A673 (cell line): Measurements from ENCODE around the gene LAS1L.

Experiments used
- CTCF ChIP-seq: fragments of 300-800, 200-600 bp; sonication (generic); conservative IDR thresholded peaks from 2 replicates; pipeline ENCODE4 v1.5.1; 2017; ENCODE audit warnings: low read depth, mild to moderate bottlenecking, antibody characterized with exemption, low read length, moderate library complexity, mixed read lengths
- EZH2 ChIP-seq: fragments of 200-600 bp; sonication (generic); IDR thresholded peaks from 2 replicates; pipeline ENCODE4 v1.6.1; 2017; ENCODE audit warnings: borderline replicate concordance, low read depth, mild to moderate bottlenecking, mixed read lengths, antibody characterized with exemption, low read length; ENCODE audit not compliant: poor library complexity, severe bottlenecking

GRCh38 chrX:65517923-65518322, 16.7 kb downstream of the LAS1L start:
- TF ChIP-seq CTCF (no peak), EZH2 (no peak)
